Effector CD4-positive, alpha-beta T cell (primary cell): ENCODE results near the gene LY6G6C.

ENCODE experiments used
- DNase-seq: peaks from one replicate; pipeline ENCODE4 v3.0.0-alpha.2; 2020

LY6G6C gene

DNA sequence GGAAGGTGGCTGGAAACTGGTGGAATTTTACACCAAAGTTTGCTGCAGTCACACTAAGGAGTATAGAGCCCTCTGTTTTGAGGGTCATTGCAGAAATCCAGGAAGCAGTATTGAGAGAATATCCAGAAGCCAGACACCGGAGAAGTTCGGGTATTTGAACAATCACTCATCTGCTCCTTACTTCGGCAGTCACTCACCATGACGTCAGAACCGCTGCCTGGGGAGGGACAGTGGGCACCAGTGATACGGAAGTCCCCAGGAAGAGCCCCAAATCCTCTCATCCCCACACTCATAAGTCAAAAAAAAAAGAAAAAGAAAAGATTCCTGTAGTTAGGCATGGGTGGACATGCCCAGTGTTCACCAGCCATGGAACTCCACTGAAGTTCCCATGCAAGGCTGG lies 44.6 kb downstream of the LY6G6C start:
- DNase-seq = no peak

DNA sequence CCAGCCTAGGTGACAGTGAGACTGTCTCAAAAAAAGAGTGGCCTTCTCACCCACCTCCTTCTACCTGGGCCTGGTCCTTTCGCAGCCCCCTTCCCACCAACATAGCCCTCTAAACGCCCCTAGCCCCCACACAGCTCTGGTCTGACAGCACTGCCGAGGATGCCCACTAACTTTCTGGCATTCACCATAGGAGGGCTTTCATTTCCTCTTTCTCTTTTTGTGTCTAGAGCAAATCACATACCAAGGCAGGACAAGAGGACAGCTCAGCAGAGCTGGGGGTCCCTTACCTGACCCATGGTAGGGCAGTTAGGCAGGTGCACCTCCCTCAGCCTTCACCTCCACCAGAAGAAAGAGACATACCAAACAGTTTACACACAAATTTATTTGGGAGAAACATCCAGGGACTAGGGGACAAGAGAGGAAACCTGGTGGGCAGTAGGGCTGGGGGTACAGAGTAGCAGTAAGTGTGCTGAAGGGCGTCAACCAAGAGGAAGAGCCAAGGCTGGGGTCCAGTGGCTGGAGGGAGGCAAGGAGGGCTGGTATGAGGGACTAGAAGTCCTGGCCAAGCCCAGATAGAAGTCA lies 45.1 kb downstream of the LY6G6C start:
- DNase-seq = no peak

GRCh38 chr6:31669676-31670075 lies 51.9 kb downstream of the LY6G6C start, which contains the start of gene LY6G5B:
TSS of gene LY6G5B (plus strand) at chr6:31669976. CDS start at chr6:31670951, 975 bp downstream.
- DNase-seq = no peak
